HepG2 (cell line): ENCODE data around the gene NOTUM. TPM values are rescaled to one million over a fixed set of nuclear protein-coding genes. Genes with fewer than 3 reads are reported as not detected.

Experiments
- ATRX ChIP-seq: sonication (generic); formaldehyde crosslinking; IDR thresholded peaks from 2 replicates; pipeline ENCODE4 v1.4.0; 2020; ENCODE audit warnings: missing genetic modification reagents, borderline replicate concordance
- KLF13 ChIP-seq: sonication (generic); formaldehyde crosslinking; IDR thresholded peaks from 2 replicates; pipeline ENCODE4 v1.4.0; 2020; ENCODE audit warnings: mild to moderate bottlenecking, missing genetic modification reagents
- PLRG1 ChIP-seq: fragments of 450-650 bp; conservative IDR thresholded peaks from 2 replicates; pipeline ENCODE4 v1.6.1; 2016
- REXO4 ChIP-seq: sonication (generic); formaldehyde crosslinking; IDR thresholded peaks from 2 replicates; pipeline ENCODE4 v1.8.0; 2022; ENCODE audit warnings: missing genetic modification reagents, mild to moderate bottlenecking, borderline replicate concordance
- ZFP36L1 ChIP-seq: sonication (generic); formaldehyde crosslinking; IDR thresholded peaks from 2 replicates; pipeline ENCODE4 v1.8.0; 2022; ENCODE audit warnings: mild to moderate bottlenecking, missing genetic modification reagents, moderate library complexity
- ZKSCAN5 ChIP-seq: sonication (generic); formaldehyde crosslinking; IDR thresholded peaks from 2 replicates; pipeline ENCODE4 v1.5.1; 2020; ENCODE audit warnings: mild to moderate bottlenecking, missing genetic modification reagents
- ZNF124 ChIP-seq: sonication (generic); formaldehyde crosslinking; IDR thresholded peaks from 2 replicates; pipeline ENCODE4 v1.4.0; 2020; ENCODE audit warnings: missing genetic modification reagents
- ZNF619 ChIP-seq: sonication (generic); formaldehyde crosslinking; IDR thresholded peaks from 2 replicates; pipeline ENCODE4 v1.4.0; 2020; ENCODE audit warnings: mild to moderate bottlenecking, missing genetic modification reagents
- ZNF7 ChIP-seq: IDR thresholded peaks from 2 replicates; pipeline ENCODE4 v1.6.1; 2016; ENCODE audit warnings: missing biosample characterization, missing genetic modification reagents
- ZNF780A ChIP-seq: sonication (generic); formaldehyde crosslinking; IDR thresholded peaks from 2 replicates; pipeline ENCODE4 v1.8.0; 2022; ENCODE audit warnings: mild to moderate bottlenecking, missing genetic modification reagents, moderate library complexity
- polyA plus RNA-seq, 8 experiments: library from polyadenylated mRNA; depleted of rRNA in 3 of 8; stranded (reverse) in 7 of 8; unstranded in 1 of 8; fragments of >200 nt; fragmentation: Illumina TruSeq in 4 of 8; extraction: Trizol in 4 of 8; gene quantifications; 2 replicates each; pipeline versions ENCODE4 v1.2.1 to v1.2.3, GENCODE V29; 2011 to 2016; ENCODE audit warnings: low read depth in 4 of 8, missing spikeins in 1 of 8, mixed read lengths in 1 of 8; ENCODE audit not compliant: insufficient read depth in 1 of 8
- total RNA-seq, 5 experiments: library from RNA; depleted of rRNA; stranded (reverse); fragments of >200 nt; fragmentation: Illumina TruSeq; extraction: Trizol; gene quantifications; 2 replicates each; pipeline ENCODE4 v1.2.3, GENCODE V29; 2016; ENCODE audit warnings: low read depth in 1 of 5
- TF ChIP-seq, protein P1 (sequence below): sonication (generic); formaldehyde crosslinking; conservative IDR thresholded peaks from 2 replicates; pipeline ENCODE4 v1.4.0; 2020; ENCODE audit warnings: missing genetic modification reagents
- TF ChIP-seq, protein P2 (sequence below): sonication (generic); formaldehyde crosslinking; conservative IDR thresholded peaks from 2 replicates; pipeline ENCODE4 v1.8.1; 2023; ENCODE audit warnings: missing genetic modification reagents
- TF ChIP-seq, protein P3 (sequence below): sonication (generic); formaldehyde crosslinking; IDR thresholded peaks from 2 replicates; pipeline ENCODE4 v1.4.0; 2020; ENCODE audit warnings: mild to moderate bottlenecking, missing genetic modification reagents
- TF ChIP-seq, protein P4 (sequence below): sonication (generic); formaldehyde crosslinking; IDR thresholded peaks from 2 replicates; pipeline ENCODE4 v1.9.0; 2021; ENCODE audit warnings: missing genetic modification reagents, borderline replicate concordance
- TF ChIP-seq, protein P5 (sequence below): sonication (generic); formaldehyde crosslinking; IDR thresholded peaks from 2 replicates; pipeline ENCODE4 v1.8.0; 2022; ENCODE audit warnings: missing genetic modification reagents, mild to moderate bottlenecking, borderline replicate concordance
- TF ChIP-seq, protein P6 (sequence below): sonication (generic); formaldehyde crosslinking; IDR thresholded peaks from 2 replicates; pipeline ENCODE4 v1.4.0; 2020; ENCODE audit warnings: missing genetic modification reagents

NOTUM gene
- total and polyA plus RNA-seq, 2 of the 13 experiments (the other 11 are each of a cell fraction or from before 2014, with no cell fraction given): 150 to 160 TPM

DNA sequence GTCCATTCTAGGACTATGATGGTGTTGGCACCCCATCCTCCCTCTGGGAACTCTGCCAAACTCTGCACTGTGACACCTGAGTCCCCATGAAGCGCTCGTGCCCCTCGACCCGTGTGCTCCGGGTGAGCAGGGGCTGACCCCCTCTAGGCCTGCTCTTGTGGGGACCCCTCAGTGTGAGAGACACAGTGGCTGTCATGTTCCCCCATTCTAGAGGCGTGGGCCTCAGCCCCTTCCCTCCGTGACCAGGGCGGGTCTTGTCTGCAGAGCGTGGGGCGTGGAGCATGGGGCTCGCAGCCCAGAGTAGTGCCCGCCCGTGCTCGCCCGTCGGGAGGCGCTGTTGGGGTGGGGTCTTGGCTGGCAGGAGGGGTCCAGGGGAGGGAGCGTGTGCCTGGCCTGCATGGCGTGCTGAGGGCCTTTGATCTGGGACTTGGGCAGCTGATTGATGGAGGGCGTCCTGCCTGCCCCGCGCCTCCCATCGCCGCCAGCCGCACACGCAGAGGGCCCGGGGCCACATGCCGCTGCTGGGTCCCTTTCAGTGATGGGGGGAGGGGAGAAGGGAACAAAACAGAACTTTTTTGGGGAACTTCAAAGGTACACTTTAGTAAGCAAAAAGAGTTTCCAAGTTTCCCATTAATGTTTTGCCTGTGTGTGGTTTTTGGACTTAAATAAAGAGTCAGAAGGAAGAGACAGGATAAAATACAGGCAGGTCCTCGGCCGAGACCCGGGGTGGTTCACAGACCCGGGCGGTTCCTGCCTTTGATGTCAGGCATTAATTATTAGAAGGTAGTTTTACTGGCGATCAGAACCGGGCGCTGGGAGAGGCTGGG is 39.2 kb upstream of the NOTUM start (continued):
- TF ChIP-seq, protein P1, sequence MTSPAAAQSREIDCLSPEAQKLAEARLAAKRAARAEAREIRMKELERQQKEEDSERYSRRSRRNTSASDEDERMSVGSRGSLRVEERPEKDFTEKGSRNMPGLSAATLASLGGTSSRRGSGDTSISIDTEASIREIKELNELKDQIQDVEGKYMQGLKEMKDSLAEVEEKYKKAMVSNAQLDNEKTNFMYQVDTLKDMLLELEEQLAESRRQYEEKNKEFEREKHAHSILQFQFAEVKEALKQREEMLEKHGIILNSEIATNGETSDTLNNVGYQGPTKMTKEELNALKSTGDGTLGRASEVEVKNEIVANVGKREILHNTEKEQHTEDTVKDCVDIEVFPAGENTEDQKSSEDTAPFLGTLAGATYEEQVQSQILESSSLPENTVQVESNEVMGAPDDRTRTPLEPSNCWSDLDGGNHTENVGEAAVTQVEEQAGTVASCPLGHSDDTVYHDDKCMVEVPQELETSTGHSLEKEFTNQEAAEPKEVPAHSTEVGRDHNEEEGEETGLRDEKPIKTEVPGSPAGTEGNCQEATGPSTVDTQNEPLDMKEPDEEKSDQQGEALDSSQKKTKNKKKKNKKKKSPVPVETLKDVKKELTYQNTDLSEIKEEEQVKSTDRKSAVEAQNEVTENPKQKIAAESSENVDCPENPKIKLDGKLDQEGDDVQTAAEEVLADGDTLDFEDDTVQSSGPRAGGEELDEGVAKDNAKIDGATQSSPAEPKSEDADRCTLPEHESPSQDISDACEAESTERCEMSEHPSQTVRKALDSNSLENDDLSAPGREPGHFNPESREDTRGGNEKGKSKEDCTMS (CRISPR knock-in tag): no peak
- TF ChIP-seq REXO4 (CRISPR knock-in tag) (no peak), ATRX (no peak), ZNF7 (CRISPR knock-in tag) (no peak), PLRG1 (no peak), ZFP36L1 (no peak), ZNF124 (CRISPR knock-in tag) (0 out of 2 replicates have a peak, but pooled peaks have one; percentile 15), ZNF780A (CRISPR knock-in tag) (peak; percentile 13; the same call in 1 of the 2 replicates), KLF13 (CRISPR knock-in tag) (peak; percentile 93), ZKSCAN5 (CRISPR knock-in tag) (peak; percentile 52), ZNF619 (CRISPR knock-in tag) (peak; percentile 86; the same call in 1 of the 2 replicates)
- TF ChIP-seq, protein P2, sequence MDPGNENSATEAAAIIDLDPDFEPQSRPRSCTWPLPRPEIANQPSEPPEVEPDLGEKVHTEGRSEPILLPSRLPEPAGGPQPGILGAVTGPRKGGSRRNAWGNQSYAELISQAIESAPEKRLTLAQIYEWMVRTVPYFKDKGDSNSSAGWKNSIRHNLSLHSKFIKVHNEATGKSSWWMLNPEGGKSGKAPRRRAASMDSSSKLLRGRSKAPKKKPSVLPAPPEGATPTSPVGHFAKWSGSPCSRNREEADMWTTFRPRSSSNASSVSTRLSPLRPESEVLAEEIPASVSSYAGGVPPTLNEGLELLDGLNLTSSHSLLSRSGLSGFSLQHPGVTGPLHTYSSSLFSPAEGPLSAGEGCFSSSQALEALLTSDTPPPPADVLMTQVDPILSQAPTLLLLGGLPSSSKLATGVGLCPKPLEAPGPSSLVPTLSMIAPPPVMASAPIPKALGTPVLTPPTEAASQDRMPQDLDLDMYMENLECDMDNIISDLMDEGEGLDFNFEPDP (CRISPR knock-in tag): no peak
- TF ChIP-seq, protein P3, sequence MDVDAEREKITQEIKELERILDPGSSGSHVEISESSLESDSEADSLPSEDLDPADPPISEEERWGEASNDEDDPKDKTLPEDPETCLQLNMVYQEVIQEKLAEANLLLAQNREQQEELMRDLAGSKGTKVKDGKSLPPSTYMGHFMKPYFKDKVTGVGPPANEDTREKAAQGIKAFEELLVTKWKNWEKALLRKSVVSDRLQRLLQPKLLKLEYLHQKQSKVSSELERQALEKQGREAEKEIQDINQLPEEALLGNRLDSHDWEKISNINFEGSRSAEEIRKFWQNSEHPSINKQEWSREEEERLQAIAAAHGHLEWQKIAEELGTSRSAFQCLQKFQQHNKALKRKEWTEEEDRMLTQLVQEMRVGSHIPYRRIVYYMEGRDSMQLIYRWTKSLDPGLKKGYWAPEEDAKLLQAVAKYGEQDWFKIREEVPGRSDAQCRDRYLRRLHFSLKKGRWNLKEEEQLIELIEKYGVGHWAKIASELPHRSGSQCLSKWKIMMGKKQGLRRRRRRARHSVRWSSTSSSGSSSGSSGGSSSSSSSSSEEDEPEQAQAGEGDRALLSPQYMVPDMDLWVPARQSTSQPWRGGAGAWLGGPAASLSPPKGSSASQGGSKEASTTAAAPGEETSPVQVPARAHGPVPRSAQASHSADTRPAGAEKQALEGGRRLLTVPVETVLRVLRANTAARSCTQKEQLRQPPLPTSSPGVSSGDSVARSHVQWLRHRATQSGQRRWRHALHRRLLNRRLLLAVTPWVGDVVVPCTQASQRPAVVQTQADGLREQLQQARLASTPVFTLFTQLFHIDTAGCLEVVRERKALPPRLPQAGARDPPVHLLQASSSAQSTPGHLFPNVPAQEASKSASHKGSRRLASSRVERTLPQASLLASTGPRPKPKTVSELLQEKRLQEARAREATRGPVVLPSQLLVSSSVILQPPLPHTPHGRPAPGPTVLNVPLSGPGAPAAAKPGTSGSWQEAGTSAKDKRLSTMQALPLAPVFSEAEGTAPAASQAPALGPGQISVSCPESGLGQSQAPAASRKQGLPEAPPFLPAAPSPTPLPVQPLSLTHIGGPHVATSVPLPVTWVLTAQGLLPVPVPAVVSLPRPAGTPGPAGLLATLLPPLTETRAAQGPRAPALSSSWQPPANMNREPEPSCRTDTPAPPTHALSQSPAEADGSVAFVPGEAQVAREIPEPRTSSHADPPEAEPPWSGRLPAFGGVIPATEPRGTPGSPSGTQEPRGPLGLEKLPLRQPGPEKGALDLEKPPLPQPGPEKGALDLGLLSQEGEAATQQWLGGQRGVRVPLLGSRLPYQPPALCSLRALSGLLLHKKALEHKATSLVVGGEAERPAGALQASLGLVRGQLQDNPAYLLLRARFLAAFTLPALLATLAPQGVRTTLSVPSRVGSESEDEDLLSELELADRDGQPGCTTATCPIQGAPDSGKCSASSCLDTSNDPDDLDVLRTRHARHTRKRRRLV (CRISPR knock-in tag): 0 out of 2 replicates have a peak, but pooled peaks have one; percentile 15
- TF ChIP-seq, protein P4, sequence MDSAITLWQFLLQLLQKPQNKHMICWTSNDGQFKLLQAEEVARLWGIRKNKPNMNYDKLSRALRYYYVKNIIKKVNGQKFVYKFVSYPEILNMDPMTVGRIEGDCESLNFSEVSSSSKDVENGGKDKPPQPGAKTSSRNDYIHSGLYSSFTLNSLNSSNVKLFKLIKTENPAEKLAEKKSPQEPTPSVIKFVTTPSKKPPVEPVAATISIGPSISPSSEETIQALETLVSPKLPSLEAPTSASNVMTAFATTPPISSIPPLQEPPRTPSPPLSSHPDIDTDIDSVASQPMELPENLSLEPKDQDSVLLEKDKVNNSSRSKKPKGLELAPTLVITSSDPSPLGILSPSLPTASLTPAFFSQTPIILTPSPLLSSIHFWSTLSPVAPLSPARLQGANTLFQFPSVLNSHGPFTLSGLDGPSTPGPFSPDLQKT: no peak
- TF ChIP-seq, protein P5, sequence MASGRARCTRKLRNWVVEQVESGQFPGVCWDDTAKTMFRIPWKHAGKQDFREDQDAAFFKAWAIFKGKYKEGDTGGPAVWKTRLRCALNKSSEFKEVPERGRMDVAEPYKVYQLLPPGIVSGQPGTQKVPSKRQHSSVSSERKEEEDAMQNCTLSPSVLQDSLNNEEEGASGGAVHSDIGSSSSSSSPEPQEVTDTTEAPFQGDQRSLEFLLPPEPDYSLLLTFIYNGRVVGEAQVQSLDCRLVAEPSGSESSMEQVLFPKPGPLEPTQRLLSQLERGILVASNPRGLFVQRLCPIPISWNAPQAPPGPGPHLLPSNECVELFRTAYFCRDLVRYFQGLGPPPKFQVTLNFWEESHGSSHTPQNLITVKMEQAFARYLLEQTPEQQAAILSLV: peak; percentile 89; the same call in 1 of the 2 replicates
- TF ChIP-seq, protein P6, sequence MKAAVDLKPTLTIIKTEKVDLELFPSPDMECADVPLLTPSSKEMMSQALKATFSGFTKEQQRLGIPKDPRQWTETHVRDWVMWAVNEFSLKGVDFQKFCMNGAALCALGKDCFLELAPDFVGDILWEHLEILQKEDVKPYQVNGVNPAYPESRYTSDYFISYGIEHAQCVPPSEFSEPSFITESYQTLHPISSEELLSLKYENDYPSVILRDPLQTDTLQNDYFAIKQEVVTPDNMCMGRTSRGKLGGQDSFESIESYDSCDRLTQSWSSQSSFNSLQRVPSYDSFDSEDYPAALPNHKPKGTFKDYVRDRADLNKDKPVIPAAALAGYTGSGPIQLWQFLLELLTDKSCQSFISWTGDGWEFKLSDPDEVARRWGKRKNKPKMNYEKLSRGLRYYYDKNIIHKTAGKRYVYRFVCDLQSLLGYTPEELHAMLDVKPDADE (CRISPR knock-in tag): no peak
